ENCODE measurements around the gene BAIAP2.

DNA sequence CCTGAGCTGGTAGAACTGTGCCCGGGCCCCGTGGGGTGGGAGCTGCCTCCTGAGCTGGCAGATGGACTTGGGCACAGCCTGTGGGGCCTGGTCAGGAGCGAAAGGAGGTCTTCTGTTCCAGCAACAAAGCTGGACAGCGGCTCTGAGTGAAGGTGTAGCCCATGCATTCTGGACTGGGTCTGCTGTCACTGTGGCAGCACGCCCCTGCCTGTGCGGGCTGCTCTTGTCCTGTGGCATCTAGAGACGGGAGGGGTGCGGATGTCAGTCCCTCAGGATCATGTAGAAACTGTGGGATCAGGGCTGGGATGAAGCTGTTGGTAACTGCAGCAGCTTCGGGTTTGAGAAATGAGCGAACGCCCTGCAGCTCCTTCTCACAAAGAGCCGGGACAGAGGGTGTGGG, 19.4 kb downstream of the BAIAP2 start:
- TF ChIP-seq, protein P1, sequence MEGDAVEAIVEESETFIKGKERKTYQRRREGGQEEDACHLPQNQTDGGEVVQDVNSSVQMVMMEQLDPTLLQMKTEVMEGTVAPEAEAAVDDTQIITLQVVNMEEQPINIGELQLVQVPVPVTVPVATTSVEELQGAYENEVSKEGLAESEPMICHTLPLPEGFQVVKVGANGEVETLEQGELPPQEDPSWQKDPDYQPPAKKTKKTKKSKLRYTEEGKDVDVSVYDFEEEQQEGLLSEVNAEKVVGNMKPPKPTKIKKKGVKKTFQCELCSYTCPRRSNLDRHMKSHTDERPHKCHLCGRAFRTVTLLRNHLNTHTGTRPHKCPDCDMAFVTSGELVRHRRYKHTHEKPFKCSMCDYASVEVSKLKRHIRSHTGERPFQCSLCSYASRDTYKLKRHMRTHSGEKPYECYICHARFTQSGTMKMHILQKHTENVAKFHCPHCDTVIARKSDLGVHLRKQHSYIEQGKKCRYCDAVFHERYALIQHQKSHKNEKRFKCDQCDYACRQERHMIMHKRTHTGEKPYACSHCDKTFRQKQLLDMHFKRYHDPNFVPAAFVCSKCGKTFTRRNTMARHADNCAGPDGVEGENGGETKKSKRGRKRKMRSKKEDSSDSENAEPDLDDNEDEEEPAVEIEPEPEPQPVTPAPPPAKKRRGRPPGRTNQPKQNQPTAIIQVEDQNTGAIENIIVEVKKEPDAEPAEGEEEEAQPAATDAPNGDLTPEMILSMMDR (IDR thresholded peaks at IDR 0.05; ENCODE audit: low read length) = no peak
- TF ChIP-seq EZH2 (optimal IDR thresholded peaks at IDR 0.05; ENCODE audit: low read depth, low read length) = no peak
- TF ChIP-seq EZH2phosphoT487 (IDR thresholded peaks at IDR 0.05; ENCODE audit: low read length) = no peak
